ENCODE measurements around the gene LHFPL3. TPM values are rescaled to one million over a fixed set of nuclear protein-coding genes. Genes with fewer than 3 reads are reported as not detected.

Gene LHFPL3
- total and polyA plus RNA-seq, 2 of the 13 experiments (the other 11 are each of a cell fraction or from before 2014, with no cell fraction given) = not detected

DNA sequence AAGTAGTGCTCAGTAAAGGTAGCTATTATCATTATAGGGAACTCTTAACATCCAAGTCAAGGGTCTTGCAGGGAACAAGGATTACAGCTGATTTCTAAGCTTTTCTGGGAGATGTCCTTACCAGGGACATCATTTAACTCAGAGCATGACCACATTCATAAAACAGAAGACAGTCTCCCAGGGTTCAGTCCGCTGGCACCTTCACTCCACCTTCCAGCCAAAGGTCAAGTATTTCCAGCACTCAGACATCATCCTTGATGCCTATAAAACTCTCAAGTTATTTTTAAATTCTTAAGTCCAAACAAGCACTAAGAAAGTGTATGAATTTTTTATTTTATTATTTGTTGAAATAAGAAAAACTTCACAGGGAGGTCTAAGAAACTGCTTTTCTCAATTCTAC, 565.9 kb downstream of the LHFPL3 start:
- ChIA-PET CTCF (ENCODE audit: low intra/inter-chr PET ratio, low total read pairs) (no interaction called here), POLR2A (no interaction called here)
- H3K4me3 ChIP-seq (replicated peaks in 1 of 3; ENCODE audit: insufficient read depth in 1 of 3, low read depth in 2 of 3, low read length in 3 of 3) = no peak overlapping the region
- ATAC-seq = no peak
- no peak for TF ChIP-seq CC2D1A (CRISPR knock-in tag; IDR thresholded peaks at IDR 0.05)
- TF ChIP-seq, protein P1, sequence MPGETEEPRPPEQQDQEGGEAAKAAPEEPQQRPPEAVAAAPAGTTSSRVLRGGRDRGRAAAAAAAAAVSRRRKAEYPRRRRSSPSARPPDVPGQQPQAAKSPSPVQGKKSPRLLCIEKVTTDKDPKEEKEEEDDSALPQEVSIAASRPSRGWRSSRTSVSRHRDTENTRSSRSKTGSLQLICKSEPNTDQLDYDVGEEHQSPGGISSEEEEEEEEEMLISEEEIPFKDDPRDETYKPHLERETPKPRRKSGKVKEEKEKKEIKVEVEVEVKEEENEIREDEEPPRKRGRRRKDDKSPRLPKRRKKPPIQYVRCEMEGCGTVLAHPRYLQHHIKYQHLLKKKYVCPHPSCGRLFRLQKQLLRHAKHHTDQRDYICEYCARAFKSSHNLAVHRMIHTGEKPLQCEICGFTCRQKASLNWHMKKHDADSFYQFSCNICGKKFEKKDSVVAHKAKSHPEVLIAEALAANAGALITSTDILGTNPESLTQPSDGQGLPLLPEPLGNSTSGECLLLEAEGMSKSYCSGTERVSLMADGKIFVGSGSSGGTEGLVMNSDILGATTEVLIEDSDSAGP (CRISPR knock-in tag; IDR thresholded peaks at IDR 0.05; ENCODE audit: borderline replicate concordance) = no peak
- TF ChIP-seq HOXA7 (CRISPR knock-in tag; IDR thresholded peaks at IDR 0.05) = no peak
- no peak for TF ChIP-seq MAFK (conservative IDR thresholded peaks at IDR 0.05 in 1 of 2, IDR thresholded peaks at IDR 0.05 in 1 of 2; ENCODE audit: low read length in 2 of 2)
- TF ChIP-seq CBFB (CRISPR knock-in tag; IDR thresholded peaks at IDR 0.05) = no peak
- TF ChIP-seq, protein P2, sequence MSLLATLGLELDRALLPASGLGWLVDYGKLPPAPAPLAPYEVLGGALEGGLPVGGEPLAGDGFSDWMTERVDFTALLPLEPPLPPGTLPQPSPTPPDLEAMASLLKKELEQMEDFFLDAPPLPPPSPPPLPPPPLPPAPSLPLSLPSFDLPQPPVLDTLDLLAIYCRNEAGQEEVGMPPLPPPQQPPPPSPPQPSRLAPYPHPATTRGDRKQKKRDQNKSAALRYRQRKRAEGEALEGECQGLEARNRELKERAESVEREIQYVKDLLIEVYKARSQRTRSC (CRISPR knock-in tag; IDR thresholded peaks at IDR 0.05; ENCODE audit: low read depth) = no peak
- TF ChIP-seq ZNF260 (CRISPR knock-in tag; IDR thresholded peaks at IDR 0.05; ENCODE audit: borderline replicate concordance, low read depth) = no peak
- TF ChIP-seq AGO2 (optimal IDR thresholded peaks at IDR 0.05; ENCODE audit: low read depth, low read length) = no peak
- TF ChIP-seq, protein P3, sequence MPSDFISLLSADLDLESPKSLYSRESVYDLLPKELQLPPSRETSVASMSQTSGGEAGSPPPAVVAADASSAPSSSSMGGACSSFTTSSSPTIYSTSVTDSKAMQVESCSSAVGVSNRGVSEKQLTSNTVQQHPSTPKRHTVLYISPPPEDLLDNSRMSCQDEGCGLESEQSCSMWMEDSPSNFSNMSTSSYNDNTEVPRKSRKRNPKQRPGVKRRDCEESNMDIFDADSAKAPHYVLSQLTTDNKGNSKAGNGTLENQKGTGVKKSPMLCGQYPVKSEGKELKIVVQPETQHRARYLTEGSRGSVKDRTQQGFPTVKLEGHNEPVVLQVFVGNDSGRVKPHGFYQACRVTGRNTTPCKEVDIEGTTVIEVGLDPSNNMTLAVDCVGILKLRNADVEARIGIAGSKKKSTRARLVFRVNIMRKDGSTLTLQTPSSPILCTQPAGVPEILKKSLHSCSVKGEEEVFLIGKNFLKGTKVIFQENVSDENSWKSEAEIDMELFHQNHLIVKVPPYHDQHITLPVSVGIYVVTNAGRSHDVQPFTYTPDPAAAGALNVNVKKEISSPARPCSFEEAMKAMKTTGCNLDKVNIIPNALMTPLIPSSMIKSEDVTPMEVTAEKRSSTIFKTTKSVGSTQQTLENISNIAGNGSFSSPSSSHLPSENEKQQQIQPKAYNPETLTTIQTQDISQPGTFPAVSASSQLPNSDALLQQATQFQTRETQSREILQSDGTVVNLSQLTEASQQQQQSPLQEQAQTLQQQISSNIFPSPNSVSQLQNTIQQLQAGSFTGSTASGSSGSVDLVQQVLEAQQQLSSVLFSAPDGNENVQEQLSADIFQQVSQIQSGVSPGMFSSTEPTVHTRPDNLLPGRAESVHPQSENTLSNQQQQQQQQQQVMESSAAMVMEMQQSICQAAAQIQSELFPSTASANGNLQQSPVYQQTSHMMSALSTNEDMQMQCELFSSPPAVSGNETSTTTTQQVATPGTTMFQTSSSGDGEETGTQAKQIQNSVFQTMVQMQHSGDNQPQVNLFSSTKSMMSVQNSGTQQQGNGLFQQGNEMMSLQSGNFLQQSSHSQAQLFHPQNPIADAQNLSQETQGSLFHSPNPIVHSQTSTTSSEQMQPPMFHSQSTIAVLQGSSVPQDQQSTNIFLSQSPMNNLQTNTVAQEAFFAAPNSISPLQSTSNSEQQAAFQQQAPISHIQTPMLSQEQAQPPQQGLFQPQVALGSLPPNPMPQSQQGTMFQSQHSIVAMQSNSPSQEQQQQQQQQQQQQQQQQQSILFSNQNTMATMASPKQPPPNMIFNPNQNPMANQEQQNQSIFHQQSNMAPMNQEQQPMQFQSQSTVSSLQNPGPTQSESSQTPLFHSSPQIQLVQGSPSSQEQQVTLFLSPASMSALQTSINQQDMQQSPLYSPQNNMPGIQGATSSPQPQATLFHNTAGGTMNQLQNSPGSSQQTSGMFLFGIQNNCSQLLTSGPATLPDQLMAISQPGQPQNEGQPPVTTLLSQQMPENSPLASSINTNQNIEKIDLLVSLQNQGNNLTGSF (CRISPR knock-in tag; IDR thresholded peaks at IDR 0.05) = no peak
- H3K4me1 ChIP-seq (ENCODE audit: insufficient read depth, low read length) = no peaks in the 10 kb centered on the region
- no peaks in the 10 kb centered on the region for H3K27me3 ChIP-seq (ENCODE audit: control insufficient read depth in 1 of 2, insufficient read depth in 2 of 2, low read length in 2 of 2)
- no peak overlapping the region for H3K27ac ChIP-seq (ENCODE audit: extremely low read length, insufficient read depth, low read length)
- in situ Hi-C loops (cut with HindIII; ENCODE audit: extremely low pct_ligation_motif_present, low pct_unique_long_range_greater_than_20kb) = no loop called here
- H3K9me3 ChIP-seq (ENCODE audit: low read length) = no peaks in the 10 kb centered on the region
- no peak overlapping the region for H2AFZ ChIP-seq (ENCODE audit: low read length)
- no TSS peak for BruUV-seq (replicated peaks)
- intact Hi-C loops (cut with micrococcal nuclease; ENCODE audit: unreplicated experiment) = no loop called here
- H3K36me3 ChIP-seq (replicated peaks in 1 of 2; ENCODE audit: control insufficient read depth in 1 of 2, insufficient read depth in 2 of 2, low read length in 2 of 2) = no peaks in the 10 kb centered on the region
- DNase-seq (ENCODE audit: low spot score) = no peak
- no peak overlapping the region for H3K4me2 ChIP-seq (ENCODE audit: low read depth, low read length)
- no peaks in the 10 kb centered on the region for H3K79me2 ChIP-seq (ENCODE audit: insufficient read depth, low read length)
- WGBS (ENCODE audit: low lambda C conversion rate) = 43% methylated on average over 1 of the region's 1 CpG
- H4K20me1 ChIP-seq (ENCODE audit: insufficient read depth, low read length) = no peaks in the 10 kb centered on the region
- no peak overlapping the region for H3K9ac ChIP-seq (ENCODE audit: insufficient read depth, low read depth, low read length)
- no peak for FAIRE-seq
